ENCODE data around the gene SLC39A11. TPM values are rescaled to one million over a fixed set of nuclear protein-coding genes. Genes with fewer than 3 reads are reported as not detected.

Gene SLC39A11
- total RNA-seq, 1 experiment from 2014 or later = 57.1 TPM

DNA sequence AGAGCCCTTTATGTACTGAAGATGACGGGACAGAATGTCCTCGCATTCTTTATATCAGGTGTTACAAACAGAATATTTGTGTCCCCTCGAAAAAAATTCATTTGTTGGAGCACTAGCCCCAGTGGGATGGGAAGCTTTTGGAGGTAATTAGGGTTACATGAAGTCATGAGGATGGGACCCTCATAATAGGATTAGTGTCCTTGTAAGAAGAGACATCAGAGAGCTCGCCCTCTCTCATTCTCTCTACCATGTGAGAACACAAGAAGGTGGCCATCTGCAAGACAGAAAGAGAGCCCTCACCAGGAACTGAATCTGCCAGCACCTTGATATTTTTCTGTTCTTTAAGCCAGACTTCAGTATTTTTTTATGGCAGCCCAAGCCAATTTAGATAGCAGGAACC, 72.4 kb downstream of the SLC39A11 start:
- Histone ChIP-seq H3K27me3 (ENCODE audit: insufficient read depth, low read depth) (no peaks in the 10 kb centered on the region), H3K4me3 (no peak overlapping the region), H3K4me2 (no peak overlapping the region), H3K27ac (no peak overlapping the region), H3K36me3 (ENCODE audit: low read depth) (no peaks in the 10 kb centered on the region), H4K20me1 (ENCODE audit: insufficient read depth) (no peaks in the 10 kb centered on the region), H2AFZ (no peak overlapping the region), H3K4me1 (replicated peaks; ENCODE audit: insufficient read depth) (no peaks in the 10 kb centered on the region), H3F3A (ENCODE audit: insufficient read depth, low read depth) (no peaks in the 10 kb centered on the region), H3K79me2 (ENCODE audit: low read depth) (no peaks in the 10 kb centered on the region), H3K9me2 (ENCODE audit: insufficient read depth) (no peaks in the 10 kb centered on the region), H3K9me3 (ENCODE audit: insufficient read depth, low read depth) (no peaks in the 10 kb centered on the region)
- no peak for DNase-seq
- no TSS peak for BruUV-seq (replicated peaks)
- ChIA-PET POLR2A (ENCODE audit: unreplicated experiment) (no interaction called here), CTCF (no interaction called here)
- TF ChIP-seq, protein P1, sequence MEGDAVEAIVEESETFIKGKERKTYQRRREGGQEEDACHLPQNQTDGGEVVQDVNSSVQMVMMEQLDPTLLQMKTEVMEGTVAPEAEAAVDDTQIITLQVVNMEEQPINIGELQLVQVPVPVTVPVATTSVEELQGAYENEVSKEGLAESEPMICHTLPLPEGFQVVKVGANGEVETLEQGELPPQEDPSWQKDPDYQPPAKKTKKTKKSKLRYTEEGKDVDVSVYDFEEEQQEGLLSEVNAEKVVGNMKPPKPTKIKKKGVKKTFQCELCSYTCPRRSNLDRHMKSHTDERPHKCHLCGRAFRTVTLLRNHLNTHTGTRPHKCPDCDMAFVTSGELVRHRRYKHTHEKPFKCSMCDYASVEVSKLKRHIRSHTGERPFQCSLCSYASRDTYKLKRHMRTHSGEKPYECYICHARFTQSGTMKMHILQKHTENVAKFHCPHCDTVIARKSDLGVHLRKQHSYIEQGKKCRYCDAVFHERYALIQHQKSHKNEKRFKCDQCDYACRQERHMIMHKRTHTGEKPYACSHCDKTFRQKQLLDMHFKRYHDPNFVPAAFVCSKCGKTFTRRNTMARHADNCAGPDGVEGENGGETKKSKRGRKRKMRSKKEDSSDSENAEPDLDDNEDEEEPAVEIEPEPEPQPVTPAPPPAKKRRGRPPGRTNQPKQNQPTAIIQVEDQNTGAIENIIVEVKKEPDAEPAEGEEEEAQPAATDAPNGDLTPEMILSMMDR (conservative IDR thresholded peaks at IDR 0.05) = no peak
- intact Hi-C loops (cut with micrococcal nuclease; ENCODE audit: unreplicated experiment) = no loop called here

DNA sequence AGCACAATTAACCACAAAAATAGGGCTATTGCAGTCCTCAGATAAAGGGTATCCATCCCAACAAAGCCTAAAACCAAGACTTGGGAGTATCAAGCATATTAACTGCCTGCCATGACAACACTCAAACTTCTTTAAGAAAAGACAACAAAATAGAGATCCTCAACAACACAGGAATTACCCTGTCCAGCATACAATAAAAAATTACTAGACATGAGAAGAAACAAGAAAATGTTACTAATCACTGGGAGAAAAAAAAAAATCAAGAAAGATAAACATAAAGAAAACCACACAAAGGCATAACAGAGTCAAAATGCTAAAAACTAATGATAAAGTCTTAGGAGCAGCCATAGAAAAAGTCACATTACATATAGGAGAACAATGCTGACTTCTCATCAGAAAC, 73.9 kb downstream of the SLC39A11 start:
- Histone ChIP-seq H3K9me3 (ENCODE audit: insufficient read depth, low read depth) (no peaks in the 10 kb centered on the region), H3K4me2 (no peak overlapping the region), H3K4me1 (replicated peaks; ENCODE audit: insufficient read depth) (0 out of 2 replicates have a peak, but pooled peaks cover 6% of the 10 kb centered on the region), H3K4me3 (no peak overlapping the region), H3K9me2 (ENCODE audit: insufficient read depth) (no peaks in the 10 kb centered on the region), H3K36me3 (ENCODE audit: low read depth) (no peaks in the 10 kb centered on the region), H3K79me2 (ENCODE audit: low read depth) (no peaks in the 10 kb centered on the region), H3K27ac (no peak overlapping the region), H3F3A (ENCODE audit: insufficient read depth, low read depth) (no peaks in the 10 kb centered on the region), H3K27me3 (ENCODE audit: insufficient read depth, low read depth) (no peaks in the 10 kb centered on the region), H4K20me1 (ENCODE audit: insufficient read depth) (no peaks in the 10 kb centered on the region), H2AFZ (no peak overlapping the region)
- CTCF ChIA-PET = no interaction called here
- TF ChIP-seq EZH2 (IDR thresholded peaks at IDR 0.05; ENCODE audit: low read depth) = no peak
- TF ChIP-seq, protein P1 (conservative IDR thresholded peaks at IDR 0.05) = no peak
- no peak for DNase-seq
- BruUV-seq (replicated peaks) = no TSS peak
- POLR2A ChIA-PET (ENCODE audit: unreplicated experiment) = no interaction called here
- intact Hi-C loops (cut with micrococcal nuclease; ENCODE audit: unreplicated experiment) = no loop called here

DNA sequence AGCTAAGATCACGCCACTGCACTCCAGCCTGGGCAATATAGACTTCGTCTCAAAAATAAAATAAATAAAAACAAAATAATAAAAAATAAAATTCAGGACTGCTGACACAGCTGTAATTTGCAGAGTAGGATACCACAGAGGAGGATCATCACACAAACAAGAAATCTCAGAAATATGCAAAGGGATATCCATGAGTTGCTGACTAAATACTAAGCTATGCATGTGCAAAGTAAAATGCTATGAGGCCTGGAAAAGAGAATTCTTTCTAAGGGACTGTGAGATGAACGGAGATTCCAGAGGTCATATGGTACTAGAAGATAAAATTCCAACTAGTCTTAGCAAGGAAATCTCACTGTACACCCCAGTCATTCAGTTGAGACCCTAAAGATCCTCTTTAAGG, 74.8 kb downstream of the SLC39A11 start:
- TF ChIP-seq EZH2 (IDR thresholded peaks at IDR 0.05; ENCODE audit: low read depth) = no peak
- TF ChIP-seq, protein P1 (conservative IDR thresholded peaks at IDR 0.05) = no peak
- CTCF ChIA-PET = no interaction called here
- intact Hi-C loops (cut with micrococcal nuclease; ENCODE audit: unreplicated experiment) = no loop called here

More for the DNA sequence above, 74.8 kb downstream of the SLC39A11 start:
- POLR2A ChIA-PET (ENCODE audit: unreplicated experiment) = no interaction called here
- no peaks in the 10 kb centered on the region for H3K9me2 ChIP-seq (ENCODE audit: insufficient read depth)
- no peak overlapping the region for H3K4me3 ChIP-seq
- H4K20me1 ChIP-seq (ENCODE audit: insufficient read depth) = no peaks in the 10 kb centered on the region
- H3F3A ChIP-seq (ENCODE audit: insufficient read depth, low read depth) = no peaks in the 10 kb centered on the region
- H3K4me1 ChIP-seq (replicated peaks; ENCODE audit: insufficient read depth) = 0 out of 2 replicates have a peak, but pooled peaks cover 6% of the 10 kb centered on the region
- no peaks in the 10 kb centered on the region for H3K36me3 ChIP-seq (ENCODE audit: low read depth)
- BruUV-seq (replicated peaks) = no TSS peak
- H3K27ac ChIP-seq = no peak overlapping the region
- no peak for DNase-seq
- H2AFZ ChIP-seq = no peak overlapping the region
- no peaks in the 10 kb centered on the region for H3K9me3 ChIP-seq (ENCODE audit: insufficient read depth, low read depth)
- no peaks in the 10 kb centered on the region for H3K79me2 ChIP-seq (ENCODE audit: low read depth)
- H3K4me2 ChIP-seq = no peak overlapping the region
- H3K27me3 ChIP-seq (ENCODE audit: insufficient read depth, low read depth) = no peaks in the 10 kb centered on the region

Measured in PC-9 (cell line).